Peyer's patch (tissue), 4 donors: Measurements from ENCODE around the gene PARD6A.

Source experiments
- POLR2A ChIP-seq, 2 donors: fragments of 450-650 bp; IDR thresholded peaks; one replicate each; pipeline ENCODE4 v1.5.1; 2017; ENCODE audit warnings: antibody characterized with exemption in 2 of 2, mild to moderate bottlenecking in 2 of 2, moderate library complexity in 2 of 2
- TF ChIP-seq, protein P1 (sequence below), 6 experiments: fragments of 450-650 bp in 4 of 6; fragments of 200-600 bp in 2 of 6; sonication (generic) in 1 of 6; IDR thresholded peaks; one replicate each; pipeline ENCODE4 v1.5.1; 2017 to 2019; ENCODE audit warnings: antibody characterized with exemption in 6 of 6, mild to moderate bottlenecking in 3 of 6, moderate library complexity in 1 of 6

DNA sequence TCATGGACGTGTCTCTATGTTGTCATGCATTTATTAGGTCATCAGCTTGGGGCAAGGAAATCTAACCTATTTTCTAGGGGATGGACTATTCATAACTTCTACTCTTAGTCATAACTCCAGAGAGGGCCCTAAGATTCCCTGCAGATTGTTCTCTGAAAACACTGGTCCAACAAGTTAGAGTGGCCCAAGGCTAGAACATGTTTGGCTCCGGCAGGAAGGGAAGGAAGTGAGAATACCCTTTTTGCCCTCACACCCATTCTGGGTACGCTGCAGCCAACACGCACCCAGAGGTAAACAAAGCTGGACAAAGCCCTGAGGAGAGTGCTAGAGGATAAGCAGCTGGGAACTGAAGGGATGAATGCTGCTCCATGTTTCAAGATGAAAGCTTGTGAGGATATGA, 15.8 kb downstream of the PARD6A start:
- TF ChIP-seq, protein P1, sequence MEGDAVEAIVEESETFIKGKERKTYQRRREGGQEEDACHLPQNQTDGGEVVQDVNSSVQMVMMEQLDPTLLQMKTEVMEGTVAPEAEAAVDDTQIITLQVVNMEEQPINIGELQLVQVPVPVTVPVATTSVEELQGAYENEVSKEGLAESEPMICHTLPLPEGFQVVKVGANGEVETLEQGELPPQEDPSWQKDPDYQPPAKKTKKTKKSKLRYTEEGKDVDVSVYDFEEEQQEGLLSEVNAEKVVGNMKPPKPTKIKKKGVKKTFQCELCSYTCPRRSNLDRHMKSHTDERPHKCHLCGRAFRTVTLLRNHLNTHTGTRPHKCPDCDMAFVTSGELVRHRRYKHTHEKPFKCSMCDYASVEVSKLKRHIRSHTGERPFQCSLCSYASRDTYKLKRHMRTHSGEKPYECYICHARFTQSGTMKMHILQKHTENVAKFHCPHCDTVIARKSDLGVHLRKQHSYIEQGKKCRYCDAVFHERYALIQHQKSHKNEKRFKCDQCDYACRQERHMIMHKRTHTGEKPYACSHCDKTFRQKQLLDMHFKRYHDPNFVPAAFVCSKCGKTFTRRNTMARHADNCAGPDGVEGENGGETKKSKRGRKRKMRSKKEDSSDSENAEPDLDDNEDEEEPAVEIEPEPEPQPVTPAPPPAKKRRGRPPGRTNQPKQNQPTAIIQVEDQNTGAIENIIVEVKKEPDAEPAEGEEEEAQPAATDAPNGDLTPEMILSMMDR (IDR thresholded peaks at IDR 0.05), result no peak
- no peak for TF ChIP-seq POLR2A (IDR thresholded peaks at IDR 0.05)
